Measurements from ENCODE around the gene PWWP2B. TPM values are rescaled to one million over a fixed set of nuclear protein-coding genes. Genes with fewer than 3 reads are reported as not detected.

The PWWP2B gene
- total RNA-seq, 2 donors from 2014 or later: 7.7 to 8.1 TPM

- DNase-seq (ENCODE audit: low spot score): no peak
- peaks cover 0 to 46% of the 10 kb centered on the region in 2 donors for H3K4me1 ChIP-seq
Measured at GRCh38 chr10:132396494-132397035, 435 bp upstream of the PWWP2B start.

GRCh38 chr10:132397671-132398565 is 918 bp downstream of the PWWP2B start:
- no peaks in the 10 kb centered on the region for H3K36me3 ChIP-seq
- no peaks in the 10 kb centered on the region for H3K9me3 ChIP-seq
- H3K27ac ChIP-seq: peak overlapping the region; percentile 91 to 92
- H3K27me3 ChIP-seq: no peaks in the 10 kb centered on the region
- H3K4me3 ChIP-seq: peak overlapping the region; percentile 91 to 99
- DNase-seq (ENCODE audit: low spot score): peak; percentile 81
- no peak for TF ChIP-seq CTCF (IDR thresholded peaks at IDR 0.05)
- peaks cover 0 to 46% of the 10 kb centered on the region in 2 donors for H3K4me1 ChIP-seq

More at GRCh38 chr10:132396494-132397035, 435 bp upstream of the PWWP2B start:
- H3K4me3 ChIP-seq: peak overlapping the region; percentile 67 to 91
- H3K27ac ChIP-seq: peak overlapping the region; percentile 88 to 95
- no peaks in the 10 kb centered on the region for H3K27me3 ChIP-seq
- peak; percentile 36 to 52 for TF ChIP-seq CTCF (IDR thresholded peaks at IDR 0.05)
- no peaks in the 10 kb centered on the region for H3K9me3 ChIP-seq
- H3K36me3 ChIP-seq: no peaks in the 10 kb centered on the region

- Histone ChIP-seq H3K27me3 (no peaks in the 10 kb centered on the region), H3K4me3 (no peak overlapping the region), H3K9me3 (no peaks in the 10 kb centered on the region), H3K4me1 (peaks cover 0 to 46% of the 10 kb centered on the region in 2 donors), H3K27ac (peak overlapping the region in 1 of 2 donors; percentile 91), H3K36me3 (no peaks in the 10 kb centered on the region)
- DNase-seq (ENCODE audit: low spot score): no peak
- no peak for TF ChIP-seq CTCF (IDR thresholded peaks at IDR 0.05)
Measured at GRCh38 chr10:132398566-132398991, 1.6 kb downstream of the PWWP2B start.

GRCh38 chr10:132399117-132400035 is 2.4 kb downstream of the PWWP2B start:
- Histone ChIP-seq H3K4me1 (peaks cover 0 to 46% of the 10 kb centered on the region in 2 donors), H3K9me3 (no peaks in the 10 kb centered on the region), H3K36me3 (no peaks in the 10 kb centered on the region), H3K4me3 (no peak overlapping the region), H3K27me3 (no peaks in the 10 kb centered on the region), H3K27ac (no peak overlapping the region)
- no peak for DNase-seq (ENCODE audit: low spot score)
- TF ChIP-seq CTCF (IDR thresholded peaks at IDR 0.05): no peak

GRCh38 chr10:132400041-132400546 is 3.1 kb downstream of the PWWP2B start:
- H3K4me3 ChIP-seq: no peak overlapping the region
- no peaks in the 10 kb centered on the region for H3K27me3 ChIP-seq
- peaks cover 1% of the 10 kb centered on the region for H3K36me3 ChIP-seq
- H3K4me1 ChIP-seq: peaks cover 0 to 46% of the 10 kb centered on the region in 2 donors
- TF ChIP-seq CTCF (IDR thresholded peaks at IDR 0.05): no peak
- no peaks in the 10 kb centered on the region for H3K9me3 ChIP-seq
- no peak for DNase-seq (ENCODE audit: low spot score)
- H3K27ac ChIP-seq: peak overlapping the region; percentile 48 to 61

All from right atrium auricular region (tissue), 2 donors.